ENCODE results near the gene SMAD6.
"Not testable (repeated sequence)": the region's sequence is repeated elsewhere in the genome, so short reads cannot be mapped to it uniquely, and the experiment has no call there.

Gene SMAD6

DNA sequence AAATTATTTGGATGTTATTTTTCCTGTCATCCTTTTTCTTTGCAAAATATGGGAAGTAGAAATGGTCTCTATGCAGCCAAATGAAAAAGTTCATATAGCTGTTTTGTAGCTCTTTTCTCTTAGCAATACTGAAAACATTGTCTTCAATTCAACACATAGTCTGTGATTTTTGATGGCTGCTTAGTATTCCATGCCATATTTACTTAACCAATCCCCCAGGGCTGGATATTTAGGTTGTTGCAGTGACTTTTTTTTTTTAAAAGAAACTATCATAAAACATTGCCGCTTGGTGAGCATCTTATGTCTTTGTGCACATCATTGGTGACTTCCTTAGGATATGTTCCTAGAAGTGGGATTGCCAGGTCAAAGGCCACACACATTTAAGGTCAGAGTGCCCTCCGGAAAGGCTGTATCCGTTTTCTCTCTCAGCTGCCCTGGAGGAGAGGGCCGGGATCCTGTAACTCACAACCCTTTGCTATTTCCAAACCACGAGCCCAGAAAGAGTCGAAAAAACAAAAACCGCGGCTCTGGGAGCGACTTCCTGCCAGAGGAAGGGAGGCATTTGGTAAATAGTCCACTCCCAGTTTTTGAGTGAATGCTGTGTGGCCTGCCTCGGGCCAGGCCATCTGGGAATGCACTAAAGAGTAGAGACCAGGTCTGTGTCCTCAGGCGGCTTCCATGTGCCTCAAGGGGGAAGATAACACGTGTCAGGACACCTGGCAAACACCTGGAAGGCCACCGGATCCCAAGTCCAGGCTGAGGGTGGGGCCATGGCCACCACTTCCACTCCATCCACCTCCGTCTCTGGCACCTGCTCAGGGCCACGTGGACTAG lies 41.9 kb downstream of the SMAD6 start:
- DNase-seq: no peak

- DNase-seq: no peak
These were observed 42.7 kb downstream of the SMAD6 start for GRCh38 chr15:66744610-66745279.

- no peak for DNase-seq
These were observed 43.6 kb downstream of the SMAD6 start for GRCh38 chr15:66745530-66746230.

DNA sequence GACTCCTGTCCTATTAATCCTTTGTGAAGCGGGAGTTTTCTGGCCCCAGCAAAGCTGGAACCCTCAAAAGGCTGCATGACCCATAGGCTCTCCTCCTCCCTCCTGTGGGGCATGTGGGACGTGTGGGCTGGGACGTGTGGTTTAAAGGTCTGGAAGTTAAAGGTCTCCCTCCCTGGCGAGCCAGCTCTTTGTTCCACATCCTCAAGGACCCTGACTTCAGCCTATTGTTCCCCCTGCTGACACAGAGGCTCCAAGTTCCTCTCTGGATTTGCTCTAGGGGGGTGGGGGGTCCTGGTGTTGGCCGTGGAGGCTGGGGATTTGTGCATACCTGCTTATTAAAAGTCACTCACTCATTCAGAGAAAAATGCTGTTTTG lies 44.2 kb downstream of the SMAD6 start:
- no peak for DNase-seq

GRCh38 chr15:66747223-66747622 lies 45.2 kb downstream of the SMAD6 start:
- DNase-seq: no peak

- no peak for DNase-seq
These were observed 46.1 kb downstream of the SMAD6 start for GRCh38 chr15:66747886-66748707.

DNA sequence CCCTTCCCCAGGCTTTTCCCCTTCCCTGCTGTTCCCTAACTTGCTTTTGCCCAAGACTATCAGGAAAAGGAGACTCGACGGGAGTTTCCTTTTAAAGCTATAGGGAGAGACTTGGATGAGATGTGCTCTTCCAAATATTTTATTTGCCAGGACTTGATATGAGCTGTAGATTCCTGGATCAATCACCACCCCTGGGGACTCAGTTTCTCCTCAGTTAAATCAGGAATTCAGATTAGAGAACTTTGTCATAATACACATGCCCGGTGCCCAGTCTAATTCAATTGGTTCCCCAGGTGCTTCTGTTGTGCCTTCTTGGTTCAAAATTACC lies 46.6 kb downstream of the SMAD6 start:
- DNase-seq: no peak

DNA sequence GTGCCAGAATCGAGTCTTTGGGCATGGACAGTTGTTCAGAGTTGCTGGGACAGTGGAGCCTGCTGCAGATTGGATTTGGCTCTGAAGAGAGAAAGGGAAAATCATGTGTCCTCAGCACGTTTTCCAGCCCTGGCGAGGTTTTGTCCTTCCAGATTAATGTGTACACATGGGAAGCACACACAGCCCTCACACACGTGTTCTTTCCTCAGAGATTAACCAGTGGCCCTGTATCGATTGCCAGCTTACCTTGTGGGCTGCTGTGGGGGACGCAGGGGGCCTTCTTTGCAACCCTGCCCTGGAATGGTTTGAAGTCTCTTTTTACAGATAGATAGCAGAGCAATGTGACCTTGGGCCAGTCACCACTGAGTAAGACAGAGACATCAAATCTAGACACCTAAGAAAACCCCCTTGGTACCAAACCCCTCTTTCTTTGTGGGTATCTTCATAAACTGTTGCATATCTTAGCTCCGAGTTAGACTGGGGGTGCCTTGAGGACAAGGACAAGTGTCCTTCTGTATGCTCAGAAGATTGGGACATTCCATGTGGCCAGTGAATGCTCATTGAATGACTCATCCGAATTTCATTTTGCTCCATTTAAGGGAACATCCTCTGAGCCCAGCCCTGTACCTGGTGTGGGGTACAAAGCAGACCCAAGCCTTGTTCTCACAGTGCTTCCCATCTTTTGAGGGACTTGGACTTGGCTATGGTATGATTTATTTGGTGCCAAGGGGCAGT lies 48.0 kb downstream of the SMAD6 start:
- no peak for DNase-seq

- no peak for DNase-seq
These were observed 48.6 kb downstream of the SMAD6 start for GRCh38 chr15:66750609-66751008.

DNA sequence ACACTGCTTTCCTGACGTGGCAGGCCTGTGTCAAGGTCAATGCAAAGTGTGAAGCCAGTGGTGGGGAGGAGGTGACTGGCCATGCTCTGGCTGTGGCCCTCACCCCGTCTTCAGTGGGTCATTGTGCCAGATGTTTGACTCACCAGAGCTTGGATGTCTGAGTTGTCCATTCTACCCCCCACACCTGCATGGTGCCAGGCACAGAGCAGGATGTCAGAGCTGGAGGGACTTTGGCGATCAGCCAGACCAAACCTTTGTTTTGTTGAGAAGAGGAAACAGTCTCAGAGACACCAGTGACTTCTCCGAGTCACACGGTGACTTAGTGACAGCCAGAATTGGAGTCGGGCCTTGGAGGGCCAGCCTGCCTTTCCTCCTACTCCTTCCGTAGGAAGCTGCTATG lies 49.5 kb downstream of the SMAD6 start:
- no peak for DNase-seq

- no peak for DNase-seq
These were observed 50.0 kb downstream of the SMAD6 start for GRCh38 chr15:66752078-66752477.

GRCh38 chr15:66753687-66754377 lies 51.8 kb downstream of the SMAD6 start:
- DNase-seq: no peak

GRCh38 chr15:66754789-66755188 lies 52.8 kb downstream of the SMAD6 start:
- DNase-seq: no peak

GRCh38 chr15:66755298-66756068 lies 53.4 kb downstream of the SMAD6 start:
- no peak for DNase-seq

DNA sequence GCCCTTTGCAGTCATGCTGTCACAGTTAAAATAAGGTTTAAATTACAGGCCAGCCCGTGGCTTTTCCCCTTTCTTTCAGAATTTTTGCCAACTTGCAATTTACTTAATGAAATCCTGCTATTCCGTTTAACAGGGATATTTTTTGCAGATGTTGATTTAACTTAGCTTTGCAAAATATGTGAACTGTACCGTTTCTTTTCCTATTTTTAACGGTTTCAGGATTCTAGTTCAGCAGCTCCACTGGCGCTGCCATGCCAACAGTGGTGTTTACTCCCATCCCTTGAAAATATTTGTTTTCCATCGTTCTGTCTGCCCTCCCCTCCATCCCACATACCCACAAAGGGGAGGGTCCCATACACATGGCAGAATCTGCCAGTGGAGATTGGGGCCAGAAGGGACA lies 54.3 kb downstream of the SMAD6 start:
- no peak for DNase-seq

DNA sequence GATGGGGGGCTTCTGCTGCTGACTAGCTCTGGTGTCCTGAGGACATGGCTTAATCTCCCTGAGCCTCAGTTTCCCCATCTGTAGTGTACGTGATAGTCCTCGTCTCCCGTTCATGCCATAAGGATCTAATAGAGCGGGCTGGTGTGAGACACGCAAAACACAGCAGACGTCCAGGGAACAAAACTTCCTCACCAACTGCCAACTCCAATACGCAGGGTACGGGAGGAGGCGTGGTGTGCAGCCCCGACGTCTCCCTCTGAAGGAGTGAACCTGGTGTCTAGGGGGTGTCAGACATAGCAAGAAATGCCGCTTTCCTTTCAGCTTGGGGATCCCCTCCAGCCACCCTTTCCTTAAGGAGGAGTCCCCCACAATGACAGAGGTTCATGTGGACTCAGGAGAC lies 55.0 kb downstream of the SMAD6 start:
- no peak for DNase-seq

DNA sequence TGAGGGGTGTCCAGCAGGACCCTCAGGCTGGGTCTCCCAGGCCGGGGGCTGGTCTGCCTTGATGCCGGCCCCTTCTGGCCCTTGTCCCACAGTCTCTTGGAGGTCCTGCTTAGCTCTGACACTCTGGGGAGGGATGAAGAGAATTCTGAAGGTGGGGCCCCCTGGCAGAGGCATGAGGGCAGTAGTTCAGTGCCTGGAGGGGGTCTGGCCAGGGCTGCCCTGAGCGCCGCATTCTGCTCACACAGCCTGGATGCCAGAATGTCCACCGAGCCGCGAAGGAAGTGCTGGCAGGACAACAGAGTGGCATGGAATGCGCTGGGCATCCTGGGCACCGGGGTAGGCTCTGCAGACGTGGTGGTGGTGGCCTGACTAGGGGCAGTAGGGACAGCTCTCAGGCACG lies 55.5 kb downstream of the SMAD6 start:
- DNase-seq: no peak

GRCh38 chr15:66758217-66758616 lies 56.2 kb downstream of the SMAD6 start:
- DNase-seq: not testable (repeated sequence)

- DNase-seq: no peak
These were observed 56.8 kb downstream of the SMAD6 start for GRCh38 chr15:66758844-66759243.

DNA sequence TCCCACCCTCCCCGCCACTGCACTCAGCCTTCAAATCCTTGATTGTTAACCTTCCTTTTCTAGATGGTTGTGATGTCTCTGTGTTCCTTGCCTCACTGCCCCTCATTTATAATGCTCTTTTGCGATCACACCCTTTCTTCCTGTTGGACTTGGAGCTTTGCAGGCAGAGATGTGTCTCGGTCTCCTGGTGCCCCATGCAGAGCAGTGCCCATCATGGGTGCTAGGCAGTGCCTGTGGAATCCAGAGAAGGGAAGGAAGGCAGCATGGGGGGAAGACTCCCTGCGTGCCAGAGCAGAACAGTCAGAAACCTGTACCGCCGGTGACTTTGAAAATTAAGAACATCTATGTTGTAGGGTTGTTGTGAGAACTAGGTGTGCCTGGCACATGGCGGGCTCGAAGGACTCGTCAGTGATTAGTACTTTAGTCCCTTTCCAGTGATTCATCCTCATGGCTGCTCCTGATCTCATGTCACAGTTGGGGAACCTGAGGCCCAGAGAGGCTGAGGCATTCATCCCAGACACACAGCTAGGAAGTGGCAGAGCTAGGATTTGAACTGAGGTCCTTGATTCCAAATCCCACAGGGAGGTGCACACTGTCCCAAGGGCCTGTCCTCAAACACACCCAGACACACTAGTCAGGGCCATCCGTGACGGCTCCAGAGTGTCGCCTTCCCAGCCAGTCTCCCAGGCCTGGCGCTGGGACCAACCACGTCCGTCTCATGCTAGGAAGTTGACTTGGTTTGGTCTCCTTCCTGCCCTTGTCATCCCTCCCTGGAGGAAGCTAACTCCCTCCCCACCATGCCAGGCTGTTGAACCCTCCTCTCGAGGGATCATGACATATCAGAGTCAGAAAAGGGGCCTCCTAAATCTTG lies 58.3 kb downstream of the SMAD6 start:
- DNase-seq: no peak
